Activated CD8-positive, alpha-beta memory T cell treated with anti-CD3 and anti-CD28 coated beads, Interleukin-2, amount 10 ng/mL, durations not matched to agents 7 days and 5 days (primary cell): Measurements from ENCODE around the gene PSMD1. TPM values are rescaled to one million over a fixed set of nuclear protein-coding genes. Genes with fewer than 3 reads are reported as not detected.
"Not testable (repeated sequence)": the region's sequence is repeated elsewhere in the genome, so short reads cannot be mapped to it uniquely, and the experiment has no call there.

Source experiments
- ATAC-seq: fragments of 150-1000 bp; cut with Tn5 transposase; one replicate; pipeline ENCODE4 v1.10.0; 2021; ENCODE audit warnings: moderate library complexity
- CTCF ChIA-PET: fragments of 350-600 bp; sonication (Branson Sonifier 250); formaldehyde crosslinking; loops from one replicate; lab custom pipeline; 2021; ENCODE audit warnings: antibody characterized with exemption; lab: Charles Lee
- DNase-seq: peaks from one replicate; pipeline ENCODE4 v3.0.0-alpha.2; 2020
- H3K27ac Mint-ChIP-seq: one replicate; pipeline ENCODE4 v1.8.0; 2021; ENCODE audit warnings: mild to moderate bottlenecking, mixed read lengths
- H3K27me3 Mint-ChIP-seq: one replicate; pipeline ENCODE4 v1.8.0; 2021; ENCODE audit warnings: mixed read lengths
- H3K36me3 Mint-ChIP-seq: one replicate; pipeline ENCODE4 v1.8.0; 2021; ENCODE audit warnings: mild to moderate bottlenecking, mixed read lengths
- H3K4me1 Mint-ChIP-seq: one replicate; pipeline ENCODE4 v1.8.0; 2021; ENCODE audit warnings: mixed read lengths
- H3K4me3 Mint-ChIP-seq: one replicate; pipeline ENCODE4 v1.8.0; 2021; ENCODE audit warnings: mild to moderate bottlenecking, moderate library complexity, mixed read lengths
- H3K9me3 Mint-ChIP-seq: one replicate; pipeline ENCODE4 v1.8.0; 2022; ENCODE audit warnings: low read depth, mixed read lengths
- total RNA-seq, 2 experiments: library from RNA; stranded (reverse); gene quantifications; one replicate each; pipeline ENCODE4 v1.2.3, GENCODE V29; 2021

The PSMD1 gene
- total RNA-seq, 2 experiments from 2014 or later: 89.1 to 128 TPM

DNA sequence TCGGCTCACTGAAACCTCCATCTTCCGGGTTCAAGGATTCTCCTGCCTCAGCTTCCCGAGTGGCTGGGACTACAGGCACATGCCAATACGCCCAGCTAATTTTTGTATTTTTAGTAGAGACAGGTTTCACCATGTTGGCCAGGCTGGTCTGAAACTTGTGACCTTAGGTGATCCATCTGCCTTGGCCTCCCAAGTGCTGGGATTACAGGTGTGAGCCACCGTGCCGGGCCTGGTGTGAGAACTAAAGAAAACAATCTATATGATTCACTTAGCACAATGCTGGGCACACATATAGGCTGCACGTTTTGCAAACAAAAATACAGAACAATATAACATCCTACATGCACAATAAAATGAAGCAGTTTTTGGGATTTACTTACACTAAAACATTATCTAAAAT, 140.5 kb downstream of the PSMD1 start:
- peak overlapping the region; percentile 95 for H3K4me3 Mint-ChIP-seq

DNA sequence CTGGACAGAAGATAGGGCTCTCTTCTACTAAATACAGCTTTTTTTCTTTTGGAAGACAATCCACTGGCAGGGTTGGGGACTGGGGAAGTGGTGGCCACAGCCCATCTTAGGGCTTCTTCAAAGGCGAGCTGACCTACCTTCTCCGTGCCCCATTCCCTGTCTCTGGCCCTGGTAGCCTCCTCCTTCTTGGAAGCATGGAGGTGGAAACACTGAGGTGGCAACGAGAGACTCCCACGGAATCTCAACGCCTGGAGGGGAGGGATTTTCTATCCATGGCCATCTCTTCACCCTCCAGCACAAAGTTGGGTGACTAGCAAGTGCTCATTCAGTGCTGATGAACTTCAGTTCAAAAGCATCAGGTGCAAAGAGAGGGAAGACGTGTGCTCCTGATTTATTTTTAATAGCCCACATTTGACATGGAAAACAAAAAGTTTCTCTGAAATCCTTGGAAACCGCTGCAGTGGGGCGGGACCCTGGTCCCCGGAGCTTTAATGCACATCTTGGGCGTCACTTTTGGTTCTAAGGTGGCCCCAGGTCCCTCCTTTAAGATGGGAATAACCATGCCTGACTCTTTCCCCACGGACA, 141.1 kb downstream of the PSMD1 start:
- peaks cover 36% of the 10 kb centered on the region for H3K27me3 Mint-ChIP-seq
- H3K4me3 Mint-ChIP-seq: peak overlapping the region; percentile 95
- peak overlapping the region; percentile 69 for H3K27ac Mint-ChIP-seq
- DNase-seq (no peak), ATAC-seq (no peak)
- H3K9me3 Mint-ChIP-seq: no peaks in the 10 kb centered on the region
- H3K4me1 Mint-ChIP-seq: peaks cover 15% of the 10 kb centered on the region
- CTCF ChIA-PET: interaction anchor here (1.2 to 1.4 kb wide), 2 partner anchors 15 to 198 kb away, joined by 3 to 4 read pairs; no protein-coding TSS in a partner anchor
- H3K36me3 Mint-ChIP-seq: no peaks in the 10 kb centered on the region

More for the DNA sequence above, 140.5 kb downstream of the PSMD1 start:
- ATAC-seq, H3K36me3 Mint-ChIP-seq, DNase-seq, H3K27ac Mint-ChIP-seq, H3K9me3 Mint-ChIP-seq: not testable (repeated sequence)
- Mint-ChIP-seq H3K27me3 (peaks cover 42% of the 10 kb centered on the region), H3K4me1 (peaks cover 15% of the 10 kb centered on the region)
- CTCF ChIA-PET: interaction anchor here (1.2 kb wide), 1 partner anchor 199 kb away, joined by 3 read pairs; no protein-coding TSS in a partner anchor

DNA sequence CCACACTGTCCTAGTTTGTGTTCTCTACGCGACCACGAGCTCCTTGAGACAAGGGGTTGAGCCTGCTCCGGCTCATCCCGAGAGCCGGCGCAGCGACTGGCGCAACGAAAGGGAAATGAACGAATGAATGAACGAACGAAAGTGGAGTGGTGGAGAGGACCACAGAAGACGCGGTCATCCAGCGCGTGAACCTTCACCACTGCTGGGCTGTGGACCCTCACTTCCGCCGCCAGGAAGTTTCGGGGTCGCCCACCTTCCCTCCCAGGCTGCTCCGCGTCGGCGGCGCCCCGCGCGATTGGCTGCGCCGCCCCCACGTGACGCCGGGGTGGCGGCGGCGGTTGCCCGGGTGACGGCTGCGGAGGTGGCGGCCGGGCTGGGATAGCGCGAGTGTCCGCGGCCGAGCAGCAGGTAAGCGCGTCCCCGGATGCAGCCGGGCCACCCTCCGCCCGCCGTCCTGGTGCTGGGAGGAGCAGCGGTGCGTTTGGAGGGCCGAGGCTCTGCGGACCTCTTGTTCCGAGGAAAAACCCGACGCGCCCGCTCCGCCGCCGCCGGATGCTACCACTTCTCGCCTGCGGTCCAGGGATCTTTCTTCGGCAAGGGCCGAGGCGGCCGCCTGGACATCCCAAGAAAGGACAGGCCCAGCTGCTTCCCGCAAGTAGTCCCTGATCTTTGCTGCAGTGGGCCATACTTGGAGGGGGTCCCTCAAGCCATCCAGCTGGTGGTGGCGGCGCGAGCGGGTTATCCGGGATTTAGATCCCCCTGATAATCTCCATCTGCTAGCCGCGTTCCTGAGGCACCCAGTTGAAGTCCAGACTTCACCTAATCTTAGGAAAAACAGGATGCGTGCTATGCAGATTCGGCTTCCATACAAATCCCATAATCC, 141.9 kb downstream of the PSMD1 start, which contains the start of gene ARMC9:
ARMC9 (plus strand) TSS at position 341 of the 883 bp plus-strand sequence. CDS start 7,608 bp downstream, outside the sequence.
- DNase-seq: peak; percentile 80
- CTCF ChIA-PET: interaction anchor here (1.4 kb wide), 1 partner anchor 15 kb away, joined by 4 read pairs; no protein-coding TSS in a partner anchor
- Mint-ChIP-seq H3K9me3 (no peaks in the 10 kb centered on the region), H3K36me3 (no peaks in the 10 kb centered on the region), H3K4me1 (peaks cover 15% of the 10 kb centered on the region), H3K27me3 (peaks cover 31% of the 10 kb centered on the region), H3K4me3 (peak within 1 kb of the TSS; percentile 95), H3K27ac (peak within 1 kb of the TSS; percentile 69)
- ATAC-seq: peak; percentile 95

- no peak for DNase-seq
- CTCF ChIA-PET: interaction anchor here (1.4 kb wide), 1 partner anchor 14 kb away, joined by 4 read pairs; no protein-coding TSS in a partner anchor
- peak overlapping the region; percentile 95 for H3K4me3 Mint-ChIP-seq
- no peak for ATAC-seq
- no peaks in the 10 kb centered on the region for H3K36me3 Mint-ChIP-seq
- H3K4me1 Mint-ChIP-seq: peaks cover 15% of the 10 kb centered on the region
- no peaks in the 10 kb centered on the region for H3K9me3 Mint-ChIP-seq
- no peak overlapping the region for H3K27ac Mint-ChIP-seq
- H3K27me3 Mint-ChIP-seq: peaks cover 29% of the 10 kb centered on the region
Measured at GRCh38 chr2:231199219-231199618, 142.6 kb downstream of the PSMD1 start.

DNA sequence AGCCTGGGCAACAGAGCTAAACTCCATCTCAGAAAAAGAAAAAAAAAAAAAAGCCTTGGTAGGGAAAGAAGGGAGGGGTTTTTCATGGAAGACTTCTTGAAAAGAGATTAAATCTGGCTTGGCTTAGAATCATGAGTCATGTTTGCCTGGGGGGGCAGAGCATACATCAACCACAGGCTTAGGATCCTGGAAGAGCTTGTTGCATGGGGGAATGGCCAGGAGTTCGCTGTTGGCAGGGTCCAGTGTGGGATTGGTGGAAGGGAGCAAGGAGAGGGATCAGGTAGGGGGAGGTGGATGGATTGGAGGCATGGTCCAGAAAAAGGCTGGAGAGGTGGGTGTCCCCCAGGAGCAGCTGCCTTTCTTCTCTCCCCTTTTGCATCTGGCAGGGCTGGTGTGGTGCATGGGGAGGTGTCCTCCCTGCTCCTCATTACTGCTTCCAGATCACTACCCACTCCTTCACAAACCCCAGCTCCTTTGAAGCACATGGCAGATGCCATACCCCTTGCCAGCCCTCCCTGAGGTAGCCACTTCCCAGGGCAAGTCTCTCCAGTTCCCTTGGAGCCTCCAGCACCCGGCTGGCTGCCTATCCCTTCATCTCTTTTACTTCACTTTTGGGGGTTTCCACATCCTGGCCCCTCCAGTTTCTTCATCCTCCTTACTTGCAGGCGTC, 144.3 kb downstream of the PSMD1 start:
- Mint-ChIP-seq H3K27ac (no peak overlapping the region), H3K4me1 (peaks cover 19% of the 10 kb centered on the region), H3K9me3 (no peaks in the 10 kb centered on the region), H3K4me3 (no peak overlapping the region), H3K36me3 (no peaks in the 10 kb centered on the region), H3K27me3 (peaks cover 23% of the 10 kb centered on the region)
- no peak for DNase-seq
- ATAC-seq: no peak
- CTCF ChIA-PET: interaction anchor here (0.7 to 2.0 kb wide), 3 partner anchors 97 to 263 kb away, joined by 3 to 5 read pairs (median 4); partner anchors contain the start of gene NCL

DNA sequence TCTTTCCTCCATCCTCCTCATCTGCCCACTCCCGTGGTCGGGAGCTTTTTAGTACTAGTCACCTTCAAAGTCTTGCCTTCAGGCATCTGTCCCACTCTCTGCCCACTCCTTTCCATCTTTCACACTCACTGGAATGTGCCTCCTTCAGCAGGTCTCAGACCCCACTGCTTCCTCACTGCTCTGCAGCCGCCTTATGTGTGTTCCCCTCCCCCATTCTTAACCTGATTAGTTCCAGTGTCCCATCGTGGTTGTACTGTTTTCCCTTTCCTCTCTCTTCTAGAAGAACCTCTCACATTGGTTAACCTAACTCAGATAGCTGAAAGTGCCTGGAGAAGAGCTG, 144.8 kb downstream of the PSMD1 start:
- no peak for DNase-seq
- CTCF ChIA-PET: interaction anchor here (1.4 to 2.0 kb wide), 2 partner anchors 97 to 263 kb away, joined by 4 to 5 read pairs; partner anchors contain the start of gene NCL
- Mint-ChIP-seq H3K9me3 (no peaks in the 10 kb centered on the region), H3K36me3 (no peaks in the 10 kb centered on the region), H3K27ac (no peak overlapping the region), H3K4me1 (peaks cover 19% of the 10 kb centered on the region), H3K27me3 (peaks cover 19% of the 10 kb centered on the region), H3K4me3 (no peak overlapping the region)
- no peak for ATAC-seq

DNA sequence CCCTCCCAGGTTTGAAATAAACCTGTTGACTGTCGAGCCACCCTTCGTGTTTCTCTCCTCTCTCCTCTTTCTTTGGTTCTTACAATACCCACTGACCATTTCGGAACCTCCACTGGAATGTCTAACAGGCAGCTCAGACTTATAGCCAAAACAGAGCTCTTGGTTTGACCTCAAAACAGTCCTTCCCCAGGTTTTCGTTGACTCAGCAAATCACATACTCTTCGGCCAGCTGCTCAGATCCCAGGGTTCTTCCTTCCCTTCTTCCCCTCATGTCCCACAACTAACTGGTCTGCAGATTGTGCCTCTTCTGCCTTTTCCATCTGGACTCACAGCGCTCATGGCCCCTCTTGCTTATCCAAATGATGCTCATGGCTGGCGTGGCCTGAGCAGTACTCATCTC, 146.4 kb downstream of the PSMD1 start:
- Mint-ChIP-seq H3K36me3 (no peaks in the 10 kb centered on the region), H3K9me3 (no peaks in the 10 kb centered on the region), H3K4me1 (peaks cover 13% of the 10 kb centered on the region), H3K27me3 (peaks cover 14% of the 10 kb centered on the region), H3K4me3 (no peak overlapping the region), H3K27ac (no peak overlapping the region)
- CTCF ChIA-PET: interaction anchor here (1.0 kb wide), 1 partner anchor 24 kb away, joined by 3 read pairs; no protein-coding TSS in a partner anchor
- ATAC-seq (no peak), DNase-seq (no peak)

DNA sequence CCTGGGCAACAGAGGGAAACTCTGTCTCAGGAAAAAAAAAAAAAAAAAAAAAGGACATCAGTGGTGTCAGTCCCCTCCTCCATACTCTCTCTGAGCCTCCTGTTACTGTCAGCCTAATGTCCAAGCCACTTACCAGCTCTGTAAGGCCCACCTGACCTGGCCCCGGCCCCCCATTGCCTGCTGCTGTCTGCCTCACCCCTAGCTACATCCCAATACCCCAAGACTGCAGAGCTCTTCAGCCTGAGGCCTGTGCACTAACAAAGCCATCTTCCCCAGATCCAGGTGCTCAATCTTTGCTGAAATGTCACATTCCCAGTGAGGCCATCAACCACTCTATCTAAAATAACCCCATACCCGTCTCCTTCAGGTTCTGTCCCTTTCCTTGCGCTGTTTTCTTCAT, 147.5 kb downstream of the PSMD1 start:
- H3K36me3 Mint-ChIP-seq: no peaks in the 10 kb centered on the region
- CTCF ChIA-PET: no interaction called here
- H3K27ac Mint-ChIP-seq: no peak overlapping the region
- no peak overlapping the region for H3K4me3 Mint-ChIP-seq
- peaks cover 14% of the 10 kb centered on the region for H3K27me3 Mint-ChIP-seq
- H3K9me3 Mint-ChIP-seq: no peaks in the 10 kb centered on the region
- DNase-seq (no peak), ATAC-seq (no peak)
- peaks cover 6% of the 10 kb centered on the region for H3K4me1 Mint-ChIP-seq

DNA sequence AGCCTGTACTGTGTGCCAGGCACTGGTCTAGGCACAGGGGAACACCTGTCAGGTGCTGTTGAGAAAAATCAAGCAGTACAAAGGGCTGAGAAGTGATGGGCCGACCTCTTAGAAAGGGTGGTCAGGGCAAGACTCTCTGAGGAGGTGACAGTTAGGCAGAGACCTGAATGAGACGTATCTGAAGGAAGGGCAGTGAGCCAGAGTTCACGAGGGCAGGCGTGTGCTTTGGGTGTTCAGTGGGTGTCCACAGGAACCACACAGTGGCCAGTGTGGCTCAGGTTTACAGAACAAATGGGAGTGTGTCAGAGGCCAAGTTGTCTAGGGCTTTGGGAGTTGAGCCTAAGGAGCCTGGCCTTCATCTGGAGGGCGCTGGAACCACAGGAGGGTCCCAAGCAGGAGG, 147.9 kb downstream of the PSMD1 start:
- CTCF ChIA-PET: no interaction called here
- H3K4me1 Mint-ChIP-seq: peaks cover 4% of the 10 kb centered on the region
- DNase-seq (no peak), ATAC-seq (no peak)
- H3K36me3 Mint-ChIP-seq: no peaks in the 10 kb centered on the region
- no peak overlapping the region for H3K27ac Mint-ChIP-seq
- H3K4me3 Mint-ChIP-seq: no peak overlapping the region
- no peaks in the 10 kb centered on the region for H3K9me3 Mint-ChIP-seq
- H3K27me3 Mint-ChIP-seq: peaks cover 14% of the 10 kb centered on the region

DNA sequence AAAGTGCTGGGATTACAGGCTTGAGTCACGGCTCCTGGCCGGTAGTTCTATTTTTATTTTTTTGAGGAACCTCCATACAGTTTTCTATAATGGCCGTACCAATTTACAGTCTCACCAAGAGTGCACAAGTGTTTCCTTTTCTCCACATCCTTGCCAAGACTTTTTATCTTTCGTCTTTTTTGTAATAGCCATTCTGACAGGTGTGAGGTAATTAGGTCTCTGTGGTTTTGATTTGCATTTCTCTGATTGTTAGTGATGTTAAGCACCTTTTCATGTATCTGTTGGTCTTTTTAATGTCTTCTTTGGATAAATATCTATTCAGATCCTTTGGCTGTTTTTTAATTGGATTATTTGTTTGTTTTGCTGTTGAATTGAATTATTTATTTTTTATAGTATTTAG, 151.1 kb downstream of the PSMD1 start:
- ATAC-seq: no peak
- no peaks in the 10 kb centered on the region for H3K36me3 Mint-ChIP-seq
- CTCF ChIA-PET: no interaction called here
- peaks cover 4% of the 10 kb centered on the region for H3K4me1 Mint-ChIP-seq
- no peak for DNase-seq
- H3K27me3 Mint-ChIP-seq: no peaks in the 10 kb centered on the region
- H3K27ac Mint-ChIP-seq: no peak overlapping the region
- H3K4me3 Mint-ChIP-seq: no peak overlapping the region
- H3K9me3 Mint-ChIP-seq: no peaks in the 10 kb centered on the region

DNA sequence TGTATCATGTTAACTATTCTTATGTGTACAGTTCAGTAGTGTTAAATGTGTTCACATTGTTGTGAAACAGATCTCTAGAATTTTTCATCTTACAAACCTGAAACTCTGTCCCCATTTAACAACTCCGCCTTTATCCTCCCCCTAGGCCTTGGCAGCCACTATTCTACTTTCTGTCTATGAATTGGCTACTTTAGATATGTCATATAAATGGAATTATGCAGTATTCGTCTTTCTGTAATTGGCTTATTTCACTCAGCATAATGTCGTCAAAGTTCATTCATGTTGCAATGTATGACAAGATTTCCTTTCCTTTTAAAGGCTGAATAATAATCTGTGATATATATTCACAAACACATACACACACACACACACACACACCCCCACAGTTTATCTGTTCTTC, 154.1 kb downstream of the PSMD1 start:
- no peak overlapping the region for H3K27ac Mint-ChIP-seq
- no peak for ATAC-seq
- no peaks in the 10 kb centered on the region for H3K27me3 Mint-ChIP-seq
- no peak for DNase-seq
- H3K4me3 Mint-ChIP-seq: no peak overlapping the region
- no peaks in the 10 kb centered on the region for H3K4me1 Mint-ChIP-seq
- H3K9me3 Mint-ChIP-seq: no peaks in the 10 kb centered on the region
- no peaks in the 10 kb centered on the region for H3K36me3 Mint-ChIP-seq
- CTCF ChIA-PET: no interaction called here

DNA sequence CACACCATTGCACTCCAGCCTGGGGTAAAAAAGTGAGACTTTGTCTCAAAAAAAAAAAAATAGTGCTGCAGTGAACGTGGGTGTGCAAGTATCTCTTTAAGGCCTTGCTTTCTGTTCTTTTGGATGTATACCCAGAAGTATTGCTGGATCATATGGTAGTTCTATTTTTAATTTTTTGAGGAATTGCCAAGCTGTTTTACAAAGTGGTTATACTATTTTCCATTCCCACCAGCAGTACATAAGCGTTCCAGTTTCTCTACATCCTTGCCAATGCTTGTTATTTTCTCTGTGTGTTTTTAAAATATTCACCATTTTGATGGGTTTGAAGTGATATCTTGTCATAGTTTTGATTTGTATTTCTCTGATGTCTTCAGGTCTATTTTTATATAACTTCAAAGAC, 154.8 kb downstream of the PSMD1 start:
- CTCF ChIA-PET: no interaction called here
- DNase-seq (no peak), ATAC-seq (no peak)
- H3K9me3 Mint-ChIP-seq: no peaks in the 10 kb centered on the region
- no peaks in the 10 kb centered on the region for H3K27me3 Mint-ChIP-seq
- H3K27ac Mint-ChIP-seq: no peak overlapping the region
- no peaks in the 10 kb centered on the region for H3K4me1 Mint-ChIP-seq
- no peaks in the 10 kb centered on the region for H3K36me3 Mint-ChIP-seq
- no peak overlapping the region for H3K4me3 Mint-ChIP-seq

DNA sequence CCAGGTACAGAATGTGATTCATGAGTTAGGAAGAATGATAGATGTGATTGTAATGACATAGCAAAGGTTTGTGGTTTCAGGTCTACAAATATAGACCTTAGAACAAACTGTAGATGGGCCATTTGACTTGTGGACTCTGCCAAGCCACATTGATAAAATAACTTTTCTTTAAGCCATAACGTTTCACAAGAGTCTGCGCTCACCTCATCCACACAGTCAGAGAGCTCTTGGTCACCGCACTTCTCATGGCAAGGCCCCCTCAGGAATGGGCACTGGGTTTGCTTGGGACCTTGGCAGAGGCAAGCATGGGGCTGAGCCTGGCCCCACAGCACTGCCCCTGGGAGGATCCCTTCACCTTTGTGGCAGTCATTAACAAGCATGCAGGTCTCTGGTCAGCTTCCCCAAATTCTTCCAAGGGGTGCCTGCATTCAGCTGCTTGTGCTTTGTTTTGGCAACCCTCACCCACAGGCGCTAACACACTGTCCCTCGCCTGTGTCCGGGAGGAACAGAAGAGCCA, 155.7 kb downstream of the PSMD1 start:
- H3K4me3 Mint-ChIP-seq: no peak overlapping the region
- H3K27ac Mint-ChIP-seq: no peak overlapping the region
- no peaks in the 10 kb centered on the region for H3K4me1 Mint-ChIP-seq
- no peaks in the 10 kb centered on the region for H3K36me3 Mint-ChIP-seq
- no peaks in the 10 kb centered on the region for H3K27me3 Mint-ChIP-seq
- H3K9me3 Mint-ChIP-seq: no peaks in the 10 kb centered on the region
- DNase-seq (no peak), ATAC-seq (no peak)
- CTCF ChIA-PET: interaction anchor here (1.3 kb wide), 1 partner anchor 14 kb away, joined by 4 read pairs; the partner anchor contains the start of gene ARMC9
